Skeletal muscle tissue (tissue), 4 donors: ENCODE results near the gene PRR7. TPM values are rescaled to one million over a fixed set of nuclear protein-coding genes. Genes with fewer than 3 reads are reported as not detected.
A peak's percentile ranks its signal among the peaks of the same experiment; 100 is the strongest.

Source experiments
- H3K27ac ChIP-seq: one replicate; pipeline ENCODE4 v1.7.0; 2013; ENCODE audit warnings: mild to moderate bottlenecking, low read depth, low read length, inconsistent platforms
- H3K27me3 ChIP-seq, 3 donors: one replicate each; pipeline ENCODE4 v1.7.0; 2013; ENCODE audit warnings: low read length in 3 of 3; ENCODE audit not compliant: control insufficient read depth in 3 of 3, insufficient read depth in 3 of 3
- H3K36me3 ChIP-seq, 3 donors: one replicate each; pipeline ENCODE4 v1.7.0; 2013; ENCODE audit warnings: low read length in 3 of 3; ENCODE audit not compliant: control insufficient read depth in 3 of 3, insufficient read depth in 3 of 3
- H3K4me1 ChIP-seq, 3 donors: one replicate each; pipeline ENCODE4 v1.7.0; 2013; ENCODE audit warnings: low read length in 3 of 3, mild to moderate bottlenecking in 3 of 3; ENCODE audit not compliant: control insufficient read depth in 3 of 3, insufficient read depth in 3 of 3
- H3K4me3 ChIP-seq, 3 donors: one replicate each; pipeline ENCODE4 v1.7.0; 2013; ENCODE audit warnings: low read length in 3 of 3
- H3K9ac ChIP-seq, 3 donors: one replicate each; pipeline ENCODE4 v1.7.0; 2013; ENCODE audit warnings: low read length in 3 of 3, mild to moderate bottlenecking in 3 of 3, moderate library complexity in 2 of 3, low read depth in 1 of 3
- H3K9me3 ChIP-seq, 3 donors: one replicate each; pipeline ENCODE4 v1.7.0; 2013; ENCODE audit warnings: low read length in 3 of 3; ENCODE audit not compliant: control insufficient read depth in 3 of 3
- total RNA-seq: library from RNA; depleted of rRNA; stranded (reverse); fragments of >200 nt; gene quantifications from one replicate; pipeline ENCODE4 v1.2.3, GENCODE V29; 2014
- donor health status: Osteomylitis.

PRR7 gene
- 0.52 TPM for total RNA-seq

DNA sequence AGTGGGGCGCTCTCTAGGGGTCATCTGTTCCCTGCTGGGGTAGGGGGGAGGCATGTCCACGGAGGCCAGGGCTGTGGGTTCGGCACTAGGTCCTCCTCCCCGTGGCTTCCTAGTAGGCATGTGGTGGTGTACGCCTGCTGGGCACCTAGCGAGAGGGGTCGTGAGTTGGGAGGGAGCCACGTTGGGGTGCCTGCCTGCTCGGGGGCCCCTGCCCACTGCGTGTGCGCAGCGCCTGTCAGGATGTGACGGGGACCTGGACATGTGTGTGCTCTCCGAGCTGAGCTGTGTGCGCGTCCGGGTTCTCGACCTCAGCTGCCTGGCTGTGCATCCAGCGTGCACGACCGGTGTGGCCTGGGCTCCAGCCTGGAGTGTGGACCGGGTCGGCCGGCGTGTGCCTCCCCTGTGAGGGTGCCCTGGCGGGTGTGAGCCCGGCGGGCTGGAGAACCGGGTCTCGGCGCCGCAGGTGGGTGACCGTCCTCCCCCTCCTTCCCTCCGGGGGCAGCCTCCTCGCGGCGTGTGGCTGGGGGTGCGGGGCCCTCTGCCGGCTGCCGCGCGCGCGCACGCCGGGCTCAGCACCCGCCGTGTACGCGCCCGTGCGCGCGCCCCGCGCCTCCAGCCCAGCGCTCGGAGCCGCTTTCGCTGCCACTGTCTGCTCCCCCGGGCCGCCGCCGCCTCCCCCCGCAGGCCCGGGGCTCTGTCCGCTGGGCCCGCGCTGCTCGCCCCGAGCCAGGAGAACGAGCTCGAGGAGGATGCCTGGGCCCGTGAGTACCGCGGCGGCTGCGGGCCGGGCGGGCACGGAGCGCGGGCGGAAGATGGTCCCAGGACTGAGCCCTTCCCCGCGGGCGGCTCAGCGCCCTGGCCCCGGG lies at the start of gene PRR7:
PRR7 (plus strand) TSS at position 615 of the 866 bp plus-strand sequence. CDS start 8,254 bp downstream, outside the sequence.
- Histone ChIP-seq H3K9ac (peak within 1 kb of the TSS; percentile 53 to 79 (median 68)), H3K36me3 (peaks cover 0 to 2% (median 0%) of the 10 kb centered on the region in 3 donors), H3K27me3 (peaks cover 4 to 29% (median 26%) of the 10 kb centered on the region in 3 donors), H3K9me3 (no peaks in the 10 kb centered on the region), H3K27ac (no peak within 1 kb of the TSS), H3K4me3 (peak within 1 kb of the TSS; percentile 65 to 78 (median 71)), H3K4me1 (peaks cover 14 to 23% (median 16%) of the 10 kb centered on the region in 3 donors)

- Histone ChIP-seq H3K4me1 (peaks cover 10 to 17% (median 12%) of the 10 kb centered on the region in 3 donors), H3K27me3 (peaks cover 55 to 66% (median 56%) of the 10 kb centered on the region in 3 donors), H3K9me3 (no peaks in the 10 kb centered on the region), H3K36me3 (no peaks in the 10 kb centered on the region), H3K27ac (no peak overlapping the region), H3K4me3 (no peak overlapping the region), H3K9ac (no peak overlapping the region)
These were observed 48.7 kb upstream of the PRR7 start for GRCh38 chr5:177397875-177398390.

- H3K36me3 ChIP-seq: no peaks in the 10 kb centered on the region
- peaks cover 71 to 86% (median 72%) of the 10 kb centered on the region in 3 donors for H3K27me3 ChIP-seq
- H3K4me3 ChIP-seq: no peak within 1 kb of the TSS
- H3K9me3 ChIP-seq: no peaks in the 10 kb centered on the region
- peaks cover 27 to 38% (median 31%) of the 10 kb centered on the region in 3 donors for H3K4me1 ChIP-seq
- H3K27ac ChIP-seq: no peak within 1 kb of the TSS
- H3K9ac ChIP-seq: no peak within 1 kb of the TSS
These were observed 46.4 kb upstream of the PRR7 start, which contains the start of gene PFN3 for GRCh38 chr5:177399997-177400868. Gene PFN3 (minus strand): TSS chr5:177400661. CDS start chr5:177400576, 85 bp downstream.

DNA sequence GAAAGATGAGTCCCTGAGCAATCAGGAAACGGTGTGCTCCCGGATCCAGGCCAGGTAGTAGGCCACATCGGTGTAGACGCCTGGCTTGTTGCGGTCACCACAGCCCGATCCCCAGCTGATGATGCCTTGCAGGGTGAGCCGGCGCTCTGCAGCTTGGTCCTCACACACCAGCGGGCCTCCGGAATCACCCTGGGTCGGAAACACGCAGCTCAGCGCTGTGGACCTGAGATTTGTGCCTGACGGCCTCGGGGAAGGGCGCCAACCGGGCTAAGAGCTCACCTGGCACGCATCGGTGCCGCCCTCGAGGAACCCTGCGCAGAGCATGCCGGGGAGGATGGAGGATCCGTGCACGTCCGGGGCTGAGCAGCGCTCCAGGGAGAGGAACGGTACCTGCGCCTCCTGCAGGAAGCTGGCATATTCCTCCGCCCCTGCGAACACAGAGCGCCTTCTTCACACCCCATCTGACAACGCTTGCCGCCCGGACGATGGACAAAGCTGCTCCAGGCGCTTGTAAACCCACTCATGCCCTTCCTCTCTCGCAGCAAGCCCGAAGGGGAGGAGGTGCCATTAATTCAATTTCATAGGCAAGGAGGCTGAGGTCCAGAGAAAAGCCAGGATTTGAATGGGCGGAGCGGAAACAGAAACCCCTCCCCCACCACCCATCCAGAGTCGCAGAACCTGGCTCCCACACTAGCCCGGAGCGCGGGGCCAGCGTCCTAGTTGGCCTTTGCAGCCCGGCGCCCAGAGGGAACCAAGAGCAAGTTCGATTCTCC lies 44.2 kb upstream of the PRR7 start:
- Histone ChIP-seq H3K9me3 (no peaks in the 10 kb centered on the region), H3K4me3 (peak overlapping the region in 1 of 3 donors; percentile 26), H3K4me1 (peaks cover 27 to 38% (median 31%) of the 10 kb centered on the region in 3 donors), H3K27ac (no peak overlapping the region), H3K27me3 (peaks cover 63 to 79% (median 74%) of the 10 kb centered on the region in 3 donors), H3K36me3 (no peaks in the 10 kb centered on the region), H3K9ac (peak overlapping the region in 1 of 3 donors; percentile 16)

DNA sequence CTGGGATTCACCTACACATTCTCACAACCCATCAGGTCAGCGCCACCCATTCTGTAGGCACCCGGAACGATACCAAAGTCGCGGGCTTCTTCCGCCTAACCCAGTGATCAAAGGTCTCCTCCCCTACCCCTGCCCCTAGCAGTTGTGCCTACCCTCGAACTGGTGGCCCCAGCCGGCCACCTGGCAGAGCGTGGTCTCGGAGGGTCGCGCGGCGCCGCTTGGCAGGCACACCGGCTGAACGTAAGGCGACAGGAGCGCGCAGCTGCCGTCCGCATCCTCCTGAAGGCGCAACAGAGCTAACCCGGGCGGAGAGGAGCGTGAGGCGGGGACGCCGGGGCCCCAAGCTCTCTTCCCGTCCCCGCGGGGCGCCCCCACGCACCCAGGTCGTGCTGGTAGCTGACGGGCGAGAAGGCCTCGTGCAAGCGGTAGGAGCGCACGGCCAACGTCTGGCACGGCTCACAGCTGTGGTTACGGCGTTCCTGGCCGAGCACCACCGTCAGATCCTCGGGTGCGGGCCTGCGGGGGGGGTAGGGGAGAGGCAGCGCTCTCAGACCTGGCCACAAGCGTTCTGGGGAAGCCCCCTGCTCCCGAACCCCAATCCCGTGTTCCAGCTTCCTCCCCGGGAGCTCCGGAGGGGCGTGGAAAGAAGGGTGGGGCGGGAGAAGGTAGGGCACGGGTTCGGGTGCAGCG lies 43.4 kb upstream of the PRR7 start:
- H3K9ac ChIP-seq: peak overlapping the region in 2 of 3 donors; percentile 33 to 53
- peak overlapping the region in 2 of 3 donors; percentile 72 to 76 for H3K4me3 ChIP-seq
- no peak overlapping the region for H3K27ac ChIP-seq
- no peaks in the 10 kb centered on the region for H3K9me3 ChIP-seq
- no peaks in the 10 kb centered on the region for H3K36me3 ChIP-seq
- peaks cover 27 to 38% (median 31%) of the 10 kb centered on the region in 3 donors for H3K4me1 ChIP-seq
- H3K27me3 ChIP-seq: peaks cover 55 to 71% (median 67%) of the 10 kb centered on the region in 3 donors

DNA sequence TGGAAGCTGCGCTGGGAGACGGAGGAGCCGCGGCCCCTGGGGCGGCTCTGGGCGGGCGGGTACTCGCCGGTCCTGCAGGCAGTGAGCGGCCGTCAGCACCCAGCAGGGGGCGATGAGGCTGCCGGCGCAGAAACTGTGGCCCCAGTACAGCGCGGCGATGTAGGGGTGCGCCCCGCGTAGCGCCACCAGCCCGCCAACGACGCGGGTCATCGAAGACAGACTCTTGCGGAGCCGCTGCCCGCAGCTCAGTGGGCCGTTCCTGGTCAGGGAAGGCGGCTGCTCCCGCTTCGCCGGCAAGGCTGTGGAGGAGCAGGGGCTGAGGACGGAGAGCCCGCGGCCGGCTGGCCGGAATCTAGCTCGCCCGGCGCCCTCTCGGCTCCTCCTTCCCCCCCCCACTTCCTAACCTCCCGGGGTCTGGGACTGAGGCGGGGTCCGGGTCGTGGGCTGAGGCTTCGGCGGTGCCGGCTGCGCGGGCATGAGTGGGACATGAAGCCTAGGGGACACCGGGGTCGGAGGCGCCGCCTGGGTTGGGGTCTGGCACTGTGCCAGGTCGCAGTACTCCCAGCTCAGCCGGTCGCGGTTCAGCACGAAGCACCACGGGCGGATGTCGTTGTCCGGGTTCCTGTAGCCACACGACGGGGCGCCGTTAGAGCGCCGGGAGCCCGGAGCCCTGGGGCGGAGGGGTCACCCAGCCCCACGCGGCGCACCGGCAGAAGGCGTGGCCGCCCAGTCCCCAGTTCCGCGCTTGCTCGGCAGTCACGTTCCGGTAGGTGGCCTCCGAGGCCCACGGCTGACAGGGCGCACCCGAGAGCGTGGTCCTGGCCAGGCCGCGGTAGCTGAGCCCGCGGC lies 42.6 kb upstream of the PRR7 start:
- peak overlapping the region; percentile 54 to 76 (median 72) for H3K4me3 ChIP-seq
- no peaks in the 10 kb centered on the region for H3K9me3 ChIP-seq
- H3K9ac ChIP-seq: peak overlapping the region; percentile 47 to 57 (median 53)
- peaks cover 50 to 64% (median 63%) of the 10 kb centered on the region in 3 donors for H3K27me3 ChIP-seq
- H3K4me1 ChIP-seq: peaks cover 27 to 38% (median 31%) of the 10 kb centered on the region in 3 donors
- H3K36me3 ChIP-seq: no peaks in the 10 kb centered on the region
- H3K27ac ChIP-seq: no peak overlapping the region

DNA sequence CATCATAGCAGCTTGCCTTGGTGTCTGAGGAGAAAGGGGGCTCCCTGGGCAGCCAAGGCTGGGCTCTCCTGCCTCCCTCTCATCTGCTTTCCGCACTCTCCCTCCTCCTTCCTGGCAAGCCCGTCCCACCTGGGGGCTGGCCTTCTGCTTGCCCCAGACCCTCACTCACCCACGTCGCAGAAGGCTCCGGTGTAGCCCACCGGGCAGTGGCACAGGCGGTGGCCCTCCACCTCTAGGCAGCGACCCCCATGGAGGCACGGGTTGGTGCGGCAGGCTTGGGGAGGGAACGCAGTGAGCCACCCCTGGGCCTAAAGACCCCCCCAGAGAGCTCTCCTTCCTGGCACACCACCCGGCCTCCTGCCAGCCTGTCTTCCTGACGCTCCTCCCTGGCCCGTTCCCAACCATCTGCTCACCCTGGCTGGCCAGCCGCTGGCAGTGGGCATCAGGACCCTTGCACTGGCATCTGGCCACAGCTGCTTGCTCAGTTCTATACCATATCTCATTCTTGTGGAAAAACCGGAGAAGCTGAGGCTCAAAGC lies 41.9 kb upstream of the PRR7 start:
- peaks cover 27 to 36% (median 31%) of the 10 kb centered on the region in 3 donors for H3K4me1 ChIP-seq
- H3K36me3 ChIP-seq: no peaks in the 10 kb centered on the region
- peaks cover 44 to 58% (median 58%) of the 10 kb centered on the region in 3 donors for H3K27me3 ChIP-seq
- H3K9me3 ChIP-seq: no peaks in the 10 kb centered on the region
- H3K4me3 ChIP-seq: peak overlapping the region; percentile 4 to 76 (median 72)
- H3K9ac ChIP-seq: peak overlapping the region; percentile 45 to 57 (median 47)
- H3K27ac ChIP-seq: no peak overlapping the region

DNA sequence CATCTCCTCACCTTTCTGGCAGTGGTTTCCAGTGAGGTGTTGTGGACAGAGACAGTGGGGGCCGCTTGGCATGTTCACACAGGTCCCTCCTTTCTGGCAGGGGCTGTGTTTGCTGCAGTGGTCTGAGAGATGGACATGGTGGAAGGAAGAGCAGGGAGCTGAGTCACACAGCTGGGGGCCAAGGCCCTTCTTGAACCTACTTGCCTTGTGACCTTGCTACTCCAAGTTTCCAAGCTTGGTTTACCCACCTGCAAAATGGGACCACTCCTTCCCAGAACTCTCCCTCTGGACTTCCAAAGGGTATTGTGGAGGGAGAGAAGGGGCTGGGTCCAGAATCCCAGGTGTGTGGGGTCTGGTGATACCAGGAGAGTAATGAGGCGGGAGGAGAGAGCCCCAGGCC lies 41.3 kb upstream of the PRR7 start:
- Histone ChIP-seq H3K27ac (no peak overlapping the region), H3K9ac (peak overlapping the region in 1 of 3 donors; percentile 33), H3K4me3 (no peak overlapping the region), H3K27me3 (peaks cover 38 to 52% (median 52%) of the 10 kb centered on the region in 3 donors), H3K36me3 (no peaks in the 10 kb centered on the region), H3K9me3 (no peaks in the 10 kb centered on the region), H3K4me1 (peaks cover 26 to 30% (median 27%) of the 10 kb centered on the region in 3 donors)
